Upper lobe of left lung (tissue), 4 donors: ENCODE results near the gene INSR.

Source experiments
- CTCF ChIP-seq, 6 experiments: fragments of 450-650 bp in 4 of 6; fragments of 200-600 bp in 2 of 6; sonication (generic) in 2 of 6; IDR thresholded peaks; one replicate each; pipeline ENCODE4 v1.5.1; 2016 to 2019; ENCODE audit warnings: antibody characterized with exemption in 6 of 6
- EP300 ChIP-seq, 4 donors: sonication (generic); formaldehyde crosslinking; IDR thresholded peaks; one replicate each; pipeline ENCODE4 v1.5.1; 2017; ENCODE audit warnings: antibody characterized with exemption in 4 of 4, control low read depth in 2 of 4
- POLR2A ChIP-seq, 4 donors: fragments of 450-650 bp; IDR thresholded peaks; one replicate each; pipeline ENCODE4 v1.5.1; 2016 to 2017; ENCODE audit warnings: antibody characterized with exemption in 4 of 4, mild to moderate bottlenecking in 2 of 4
- POLR2AphosphoS5 ChIP-seq, 2 donors: sonication (generic); formaldehyde crosslinking; IDR thresholded peaks; one replicate each; pipeline ENCODE4 v1.5.1; 2017; ENCODE audit warnings: antibody characterized with exemption in 2 of 2

- TF ChIP-seq CTCF (IDR thresholded peaks at IDR 0.05) (no peak), POLR2A (IDR thresholded peaks at IDR 0.05) (no peak), EP300 (IDR thresholded peaks at IDR 0.05) (no peak), POLR2AphosphoS5 (IDR thresholded peaks at IDR 0.05) (no peak)
Measured at GRCh38 chr19:7288131-7288530, 6.1 kb downstream of the INSR start.
